HAP-1 (cell line): ENCODE measurements around the gene TMEM132E.

Experiments used
- DNase-seq, 2 experiments: peaks; one replicate each; pipeline ENCODE4 v3.0.0-alpha.2; 2016 to 2020; ENCODE audit warnings: low spot score in 2 of 2
- H3K27me3 ChIP-seq: fragments of 250-450 bp; sonication (Bioruptor Pico); 2 replicates; pipeline ENCODE4 v1.5.1; 2020; ENCODE audit warnings: low read depth, mild to moderate bottlenecking, moderate library complexity
- H3K36me3 ChIP-seq: fragments of 250-450 bp; sonication (Bioruptor Pico); replicated peaks from 2 replicates; pipeline ENCODE4 v1.5.1; 2020; ENCODE audit warnings: mild to moderate bottlenecking
- H3K4me1 ChIP-seq: fragments of 250-450 bp; sonication (Bioruptor Pico); 2 replicates; pipeline ENCODE4 v1.5.1; 2020; ENCODE audit warnings: mild to moderate bottlenecking
- H3K4me3 ChIP-seq: fragments of 250-450 bp; sonication (Bioruptor Pico); 2 replicates; pipeline ENCODE4 v1.5.1; 2020; ENCODE audit warnings: mild to moderate bottlenecking, moderate library complexity
- H3K9me3 ChIP-seq: fragments of 250-450 bp; sonication (Bioruptor Pico); 2 replicates; pipeline ENCODE4 v1.5.1; 2020; ENCODE audit warnings: mild to moderate bottlenecking, moderate library complexity
- in situ Hi-C: fragments of 300-500 bp; cut with MboI; formaldehyde crosslinking; loops from 3 replicates; pipeline ENCODE4 v1.14.3; 2020; ENCODE audit warnings: low sequenced_read_pairs, inconsistent platforms, mixed read lengths

Gene TMEM132E

DNA sequence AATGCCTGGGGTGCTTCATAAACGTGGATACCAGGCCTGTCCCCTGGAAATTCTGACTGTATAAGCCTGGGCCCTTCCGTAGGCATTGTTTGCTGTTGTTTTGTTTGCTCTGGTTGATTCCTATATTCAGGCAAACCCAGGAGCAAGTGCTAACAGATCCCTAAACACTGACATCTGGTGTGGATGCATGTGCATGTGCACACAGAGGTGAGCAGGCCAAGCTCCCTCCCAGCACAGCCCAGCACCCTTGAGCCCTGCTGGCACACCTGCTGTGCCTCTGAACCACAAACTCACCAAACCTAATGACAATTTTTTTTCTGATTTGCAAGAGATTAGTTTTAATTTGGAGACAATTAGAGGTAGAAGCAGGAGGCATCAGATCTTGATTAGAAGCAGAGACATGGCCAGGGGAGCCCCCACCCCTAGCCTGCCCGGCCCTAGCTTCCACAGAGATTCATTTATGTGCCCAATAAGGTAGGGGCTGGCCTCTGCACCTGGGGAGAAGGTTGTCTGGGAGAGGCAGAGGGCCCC lies 40.4 kb downstream of the TMEM132E start:
- in situ Hi-C loops: loop anchor here (10.0 kb wide), 1 partner anchor 195 kb away; no protein-coding TSS in a partner anchor
- Histone ChIP-seq H3K36me3 (no peaks in the 10 kb centered on the region), H3K4me3 (no peak overlapping the region), H3K4me1 (no peaks in the 10 kb centered on the region), H3K9me3 (no peaks in the 10 kb centered on the region), H3K27me3 (no peaks in the 10 kb centered on the region)
- DNase-seq: no peak

DNA sequence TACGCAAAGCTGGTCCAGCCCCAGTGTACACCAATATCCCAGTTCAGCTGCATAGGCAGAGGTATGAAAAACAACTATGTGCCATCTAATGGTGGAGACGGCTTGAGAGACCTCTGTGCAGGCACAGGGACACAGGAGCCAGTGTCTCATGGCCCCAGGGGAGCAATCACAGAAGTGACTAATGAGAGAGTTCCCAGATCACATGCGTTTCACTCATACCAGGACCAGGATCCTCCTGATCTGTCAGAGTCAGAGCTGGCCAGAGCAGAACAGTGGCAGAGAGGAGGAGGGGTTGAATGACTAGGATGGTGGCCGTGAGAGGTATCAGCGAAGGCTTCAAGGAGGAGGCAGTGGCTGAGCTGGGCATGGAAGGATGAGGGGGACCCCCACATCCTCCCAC lies 41.1 kb downstream of the TMEM132E start:
- in situ Hi-C loops: loop anchor here (10.0 kb wide), 1 partner anchor 196 kb away; no protein-coding TSS in a partner anchor
- no peaks in the 10 kb centered on the region for H3K36me3 ChIP-seq
- H3K4me1 ChIP-seq: no peaks in the 10 kb centered on the region
- H3K4me3 ChIP-seq: no peak overlapping the region
- H3K27me3 ChIP-seq: peaks cover 5% of the 10 kb centered on the region
- DNase-seq: no peak
- no peaks in the 10 kb centered on the region for H3K9me3 ChIP-seq

DNA sequence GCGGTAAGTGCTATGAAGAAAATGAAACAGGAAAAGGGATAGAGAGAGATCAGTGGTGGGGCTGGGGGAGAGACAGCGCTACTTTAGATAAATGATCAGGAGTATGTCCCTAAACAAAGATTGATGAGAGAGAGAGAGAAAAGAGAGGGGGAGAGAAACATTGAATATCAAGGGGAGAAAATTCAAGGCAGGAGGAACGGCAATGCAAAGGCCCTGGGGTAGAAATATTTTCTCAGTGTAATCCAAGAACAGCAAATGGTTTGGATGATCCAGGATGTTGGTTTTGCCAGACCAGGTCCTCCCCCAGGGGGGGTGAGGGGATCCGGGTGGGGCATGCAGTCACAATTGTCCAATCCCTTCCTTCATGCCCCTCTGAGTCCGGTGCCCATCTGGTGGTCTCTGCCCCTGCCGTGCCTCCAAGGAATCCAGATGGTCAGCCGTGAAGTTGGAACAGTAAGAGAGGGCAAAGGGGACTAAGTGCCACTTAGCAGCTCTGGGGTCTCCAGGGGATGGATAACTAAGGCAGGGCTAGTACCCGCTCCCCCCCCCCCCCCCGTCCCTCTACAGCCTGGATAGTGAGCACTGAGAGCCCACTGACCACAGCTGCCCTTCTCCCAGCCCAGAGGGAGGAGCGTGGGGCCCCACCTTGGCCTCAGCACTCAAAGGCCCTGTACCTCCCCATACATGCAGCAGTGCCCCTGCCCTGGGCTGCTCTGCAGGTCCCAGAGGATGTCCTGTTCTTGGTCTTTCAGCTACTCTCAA lies 43.7 kb downstream of the TMEM132E start:
- Histone ChIP-seq H3K27me3 (peaks cover 25% of the 10 kb centered on the region), H3K4me3 (no peak overlapping the region), H3K36me3 (no peaks in the 10 kb centered on the region), H3K4me1 (no peaks in the 10 kb centered on the region), H3K9me3 (no peaks in the 10 kb centered on the region)
- in situ Hi-C loops: loop anchor here (10.0 kb wide), 1 partner anchor 198 kb away; no protein-coding TSS in a partner anchor
- no peak for DNase-seq

DNA sequence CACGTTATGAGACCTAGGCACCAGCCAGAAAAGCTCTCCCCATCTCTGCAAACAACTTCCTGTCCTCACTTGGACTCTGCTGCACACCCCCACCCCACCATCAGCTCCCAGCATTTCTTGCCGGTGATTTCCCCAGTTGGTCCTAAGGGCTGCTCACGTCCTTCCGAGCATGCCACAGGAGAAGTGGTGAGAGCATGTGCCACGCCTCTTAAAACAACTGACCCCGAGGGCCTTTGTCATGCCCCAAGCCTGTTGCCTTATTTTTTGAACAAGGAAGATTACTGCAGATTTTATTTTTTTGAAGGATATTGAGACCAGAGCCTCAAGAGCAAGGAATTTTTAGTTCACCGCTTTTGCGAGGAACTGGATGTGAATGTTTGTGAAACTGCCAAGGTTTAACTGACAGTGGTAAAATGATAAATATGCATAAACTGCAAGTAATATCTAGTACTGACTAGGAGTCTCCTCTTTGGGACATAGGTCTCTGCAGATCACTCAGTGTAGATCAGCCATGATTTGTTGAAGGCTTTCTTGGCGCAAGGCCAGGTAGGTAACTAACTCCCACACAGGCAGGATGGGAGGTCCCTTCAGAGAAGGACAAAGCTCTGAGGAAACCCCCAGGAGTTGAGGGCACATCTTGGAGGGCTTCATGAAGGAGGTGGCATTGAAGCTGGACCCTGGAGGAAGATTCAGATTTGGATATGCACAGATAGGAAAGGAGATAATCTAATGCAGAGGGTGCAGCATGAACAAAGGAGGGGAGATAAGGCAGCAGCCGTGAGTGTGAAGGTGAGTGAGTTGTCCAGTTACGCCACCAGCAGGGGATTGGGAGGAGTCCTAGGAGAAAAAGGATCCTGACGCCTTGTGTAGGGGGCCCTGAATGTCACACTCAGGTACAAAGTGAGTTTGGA lies 44.7 kb downstream of the TMEM132E start:
- no peaks in the 10 kb centered on the region for H3K9me3 ChIP-seq
- peaks cover 25% of the 10 kb centered on the region for H3K27me3 ChIP-seq
- in situ Hi-C loops: loop anchor here (10.0 kb wide), 1 partner anchor 199 kb away; no protein-coding TSS in a partner anchor
- no peak for DNase-seq
- H3K4me1 ChIP-seq: no peaks in the 10 kb centered on the region
- H3K4me3 ChIP-seq: no peak overlapping the region
- H3K36me3 ChIP-seq: no peaks in the 10 kb centered on the region

DNA sequence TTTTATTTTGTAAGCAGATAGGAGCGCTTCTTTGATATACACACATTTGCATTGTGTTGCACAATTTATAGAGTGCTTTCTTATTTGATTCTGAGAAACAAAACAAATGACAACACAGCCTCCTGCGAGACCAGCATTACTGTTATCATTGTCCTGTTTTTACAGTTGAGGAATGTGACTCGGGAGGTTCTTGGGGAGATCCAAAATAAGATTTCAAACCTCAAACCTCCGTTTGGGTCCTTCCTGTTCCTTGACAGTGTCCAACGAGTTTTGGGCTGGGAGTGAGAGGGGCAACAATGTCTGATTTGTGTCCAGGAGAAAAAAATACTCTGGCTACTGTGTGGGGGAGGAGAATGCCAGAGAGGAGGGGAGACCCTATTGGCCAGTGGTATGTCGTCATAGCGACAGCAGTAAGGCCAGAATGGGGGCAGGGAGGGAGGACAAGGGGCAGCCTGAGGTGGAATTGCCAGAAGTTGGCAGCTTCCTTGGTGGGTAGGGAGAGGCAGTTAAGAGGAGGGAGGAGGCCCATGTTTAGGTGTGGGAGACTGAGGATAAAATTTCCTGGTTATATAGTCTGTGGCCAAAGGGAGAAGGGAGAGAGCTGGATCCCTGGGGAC lies 45.5 kb downstream of the TMEM132E start:
- H3K4me3 ChIP-seq: no peak overlapping the region
- no peaks in the 10 kb centered on the region for H3K36me3 ChIP-seq
- H3K9me3 ChIP-seq: no peaks in the 10 kb centered on the region
- no peaks in the 10 kb centered on the region for H3K4me1 ChIP-seq
- in situ Hi-C loops: loop anchor here (10.0 kb wide), 1 partner anchor 200 kb away; no protein-coding TSS in a partner anchor
- no peak for DNase-seq
- H3K27me3 ChIP-seq: peaks cover 25% of the 10 kb centered on the region

DNA sequence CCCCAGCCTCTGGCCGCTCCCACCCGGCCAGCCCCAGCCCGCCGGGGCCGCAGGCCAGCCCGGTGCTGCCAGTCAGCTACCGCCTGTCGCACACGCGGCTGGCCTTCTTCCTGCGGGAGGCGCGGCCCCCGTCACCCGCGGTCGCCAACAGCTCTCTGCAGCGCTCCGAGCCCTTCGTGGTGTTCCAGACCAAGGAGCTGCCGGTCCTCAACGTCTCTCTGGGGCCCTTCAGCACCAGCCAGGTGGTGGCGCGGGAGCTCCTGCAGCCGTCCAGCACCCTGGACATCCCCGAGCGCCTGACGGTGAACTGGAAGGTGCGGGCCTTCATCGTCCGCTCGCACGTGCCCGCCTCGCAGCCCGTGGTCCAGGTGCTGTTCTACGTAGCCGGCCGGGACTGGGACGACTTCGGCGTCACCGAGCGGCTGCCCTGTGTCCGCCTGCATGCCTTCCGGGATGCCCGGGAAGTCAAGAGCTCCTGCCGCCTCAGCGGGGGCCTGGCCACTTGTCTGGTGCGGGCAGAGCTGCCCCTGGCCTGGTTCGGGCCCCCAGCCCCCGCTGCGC lies 46.8 kb downstream of the TMEM132E start:
- Histone ChIP-seq H3K4me1 (no peaks in the 10 kb centered on the region), H3K4me3 (no peak overlapping the region), H3K36me3 (no peaks in the 10 kb centered on the region), H3K27me3 (peaks cover 25% of the 10 kb centered on the region), H3K9me3 (no peaks in the 10 kb centered on the region)
- no peak for DNase-seq
- in situ Hi-C loops: loop anchor here (10.0 kb wide), 1 partner anchor 201 kb away; no protein-coding TSS in a partner anchor

DNA sequence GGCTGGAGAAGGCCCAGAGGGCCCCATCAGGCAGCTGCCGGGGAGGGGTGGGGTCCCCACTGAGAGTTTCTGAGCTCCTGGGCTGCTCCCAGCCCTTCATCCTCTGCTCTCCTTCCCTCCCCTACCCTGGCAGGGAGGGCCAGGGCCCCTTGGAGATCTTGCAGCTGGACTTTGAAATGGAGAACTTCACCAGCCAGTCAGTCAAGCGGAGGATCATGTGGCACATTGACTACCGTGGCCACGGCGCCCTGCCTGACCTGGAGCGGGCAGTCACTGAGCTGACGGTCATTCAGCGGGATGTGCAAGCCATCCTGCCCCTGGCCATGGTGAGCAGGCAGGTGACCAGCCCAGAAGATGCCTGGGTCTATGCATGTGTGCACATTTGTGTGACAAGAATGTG lies 49.5 kb downstream of the TMEM132E start:
- peaks cover 25% of the 10 kb centered on the region for H3K27me3 ChIP-seq
- in situ Hi-C loops: loop anchor here (10.0 kb wide), 1 partner anchor 204 kb away; no protein-coding TSS in a partner anchor

DNA sequence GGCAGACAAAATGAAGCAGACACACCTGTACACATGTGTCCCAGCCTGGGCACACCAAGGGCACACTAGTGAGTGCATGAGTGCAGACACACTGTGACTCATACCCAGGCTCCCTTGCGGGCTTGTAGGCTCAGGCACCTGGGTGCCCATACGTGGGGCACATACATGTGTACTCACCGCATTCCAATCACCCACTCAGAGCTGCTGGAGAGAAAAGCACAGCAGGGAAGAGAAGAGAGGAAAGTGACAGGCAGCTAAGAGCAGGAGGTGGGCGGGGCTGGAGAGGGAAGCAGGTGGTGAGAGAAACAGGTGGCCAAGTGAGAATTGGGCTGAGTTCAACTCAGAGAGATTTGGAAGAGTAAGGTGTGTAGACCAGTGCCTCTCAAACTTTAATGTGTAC lies 54.0 kb downstream of the TMEM132E start:
- Histone ChIP-seq H3K9me3 (no peaks in the 10 kb centered on the region), H3K4me3 (no peak overlapping the region), H3K4me1 (no peaks in the 10 kb centered on the region), H3K27me3 (no peaks in the 10 kb centered on the region), H3K36me3 (no peaks in the 10 kb centered on the region)
- in situ Hi-C loops: no loop called here
- DNase-seq: no peak

More for the DNA sequence above, 49.5 kb downstream of the TMEM132E start:
- no peak for DNase-seq
- Histone ChIP-seq H3K9me3 (no peaks in the 10 kb centered on the region), H3K4me3 (no peak overlapping the region), H3K4me1 (no peaks in the 10 kb centered on the region), H3K36me3 (no peaks in the 10 kb centered on the region)

DNA sequence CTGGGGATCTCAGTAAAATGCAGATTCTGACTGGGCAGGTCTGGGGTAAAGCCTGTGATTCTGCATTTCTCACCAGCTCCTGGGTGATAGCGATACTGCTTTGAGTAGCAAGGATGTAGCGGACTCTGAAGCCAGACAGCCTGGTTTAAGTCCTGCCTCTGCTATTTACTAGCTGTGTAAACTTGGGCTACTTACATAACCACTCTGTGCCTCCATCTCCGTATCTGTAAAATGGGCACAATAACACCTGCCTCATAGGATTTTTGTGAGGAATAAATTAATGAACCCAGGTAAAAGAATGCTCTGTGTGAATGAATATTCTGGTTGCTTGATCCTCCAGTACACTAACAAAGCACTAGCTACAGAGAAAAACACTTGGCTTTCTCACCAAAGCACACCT lies 54.4 kb downstream of the TMEM132E start:
- in situ Hi-C loops: no loop called here
- no peaks in the 10 kb centered on the region for H3K36me3 ChIP-seq
- H3K27me3 ChIP-seq: no peaks in the 10 kb centered on the region
- no peak for DNase-seq
- H3K4me3 ChIP-seq: no peak overlapping the region
- H3K4me1 ChIP-seq: no peaks in the 10 kb centered on the region
- H3K9me3 ChIP-seq: no peaks in the 10 kb centered on the region

DNA sequence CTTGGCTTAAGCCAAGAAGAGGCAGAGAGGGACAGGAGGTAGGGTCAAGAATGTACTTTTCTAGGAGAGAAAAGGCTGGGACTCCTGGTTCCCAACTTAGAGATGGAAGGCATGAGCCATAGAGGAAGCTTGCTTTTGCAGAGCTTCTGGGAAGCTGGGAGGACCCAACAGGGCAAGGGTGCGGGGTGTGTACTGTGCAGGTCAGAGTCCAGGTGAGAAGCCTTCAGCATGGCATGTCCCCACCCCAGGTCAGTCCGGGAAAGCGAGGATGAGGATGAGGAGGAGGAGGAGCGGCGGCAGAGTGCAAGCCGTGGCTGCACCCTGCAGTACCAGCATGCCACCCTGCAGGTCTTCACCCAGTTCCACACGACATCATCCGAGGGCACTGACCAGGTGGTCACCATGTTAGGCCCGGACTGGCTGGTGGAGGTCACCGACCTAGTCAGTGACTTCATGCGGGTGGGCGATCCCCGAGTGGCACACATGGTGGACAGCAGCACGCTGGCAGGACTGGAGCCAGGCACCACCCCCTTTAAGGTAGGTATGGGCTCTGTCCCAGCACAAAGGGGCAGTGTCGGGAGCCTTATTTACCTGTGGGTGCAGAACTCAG lies 55.3 kb downstream of the TMEM132E start:
- Histone ChIP-seq H3K9me3 (no peaks in the 10 kb centered on the region), H3K4me3 (no peak overlapping the region), H3K4me1 (no peaks in the 10 kb centered on the region), H3K27me3 (no peaks in the 10 kb centered on the region), H3K36me3 (no peaks in the 10 kb centered on the region)
- no peak for DNase-seq
- in situ Hi-C loops: no loop called here

DNA sequence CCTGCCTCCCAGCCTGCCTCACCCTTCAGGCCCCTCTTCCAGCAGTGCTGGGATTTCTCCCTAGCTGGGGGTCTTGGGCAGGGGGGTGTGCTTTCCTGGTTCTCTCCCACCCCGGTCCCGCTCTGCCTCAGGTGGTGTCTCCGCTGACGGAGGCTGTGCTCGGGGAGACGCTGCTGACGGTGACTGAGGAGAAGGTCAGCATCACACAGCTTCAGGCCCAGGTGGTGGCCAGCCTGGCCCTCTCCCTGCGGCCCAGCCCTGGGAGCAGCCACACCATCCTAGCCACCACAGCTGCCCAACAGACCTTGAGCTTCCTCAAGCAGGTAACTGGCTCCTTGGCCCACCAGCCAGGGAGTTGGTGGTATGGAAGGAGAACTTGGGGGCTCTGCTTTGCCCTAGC lies 56.5 kb downstream of the TMEM132E start:
- Histone ChIP-seq H3K36me3 (no peaks in the 10 kb centered on the region), H3K4me3 (no peak overlapping the region), H3K4me1 (no peaks in the 10 kb centered on the region), H3K9me3 (no peaks in the 10 kb centered on the region), H3K27me3 (no peaks in the 10 kb centered on the region)
- DNase-seq: no peak
- in situ Hi-C loops: no loop called here

DNA sequence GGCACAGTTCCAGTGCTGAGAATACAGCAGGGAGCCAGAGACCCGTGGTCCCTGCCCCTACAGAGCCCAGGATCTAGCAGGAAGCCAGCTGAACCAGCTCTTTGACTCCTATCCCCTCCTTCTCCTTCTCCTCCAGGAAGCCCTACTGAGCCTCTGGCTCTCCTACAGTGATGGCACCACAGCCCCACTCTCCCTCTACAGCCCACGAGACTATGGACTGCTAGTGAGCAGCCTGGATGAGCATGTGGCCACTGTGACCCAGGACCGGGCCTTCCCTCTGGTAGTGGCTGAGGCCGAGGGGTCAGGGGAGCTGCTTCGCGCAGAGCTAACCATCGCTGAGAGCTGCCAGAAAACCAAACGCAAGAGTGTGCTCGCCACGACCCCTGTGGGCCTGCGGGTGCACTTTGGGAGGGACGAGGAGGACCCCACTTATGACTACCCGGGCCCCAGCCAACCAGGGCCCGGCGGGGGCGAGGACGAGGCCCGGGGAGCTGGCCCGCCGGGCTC lies 57.7 kb downstream of the TMEM132E start:
- no peak overlapping the region for H3K4me3 ChIP-seq
- in situ Hi-C loops: no loop called here
- no peaks in the 10 kb centered on the region for H3K4me1 ChIP-seq
- H3K36me3 ChIP-seq: no peaks in the 10 kb centered on the region
- no peak for DNase-seq
- H3K9me3 ChIP-seq: no peaks in the 10 kb centered on the region
- H3K27me3 ChIP-seq: peaks cover 5% of the 10 kb centered on the region; the same call in 1 of the 2 replicates
